Fibroblast of skin of left quadriceps (primary cell): ENCODE results near the gene LPAR3.

Experiments used
- DNase-seq, 2 experiments: peaks; one replicate each; pipeline ENCODE4 v3.0.0-alpha.2; 2013; ENCODE audit warnings: low read depth in 2 of 2

Gene LPAR3

GRCh38 chr1:84827976-84828375 lies 65.0 kb downstream of the LPAR3 start:
- DNase-seq = no peak

- DNase-seq = no peak
Measured at GRCh38 chr1:84827555-84827954, 65.5 kb downstream of the LPAR3 start.

GRCh38 chr1:84825161-84825560 lies 67.8 kb downstream of the LPAR3 start:
- no peak for DNase-seq

- DNase-seq = no peak
Measured at GRCh38 chr1:84823991-84824390, 69.0 kb downstream of the LPAR3 start.

- no peak for DNase-seq
Measured at GRCh38 chr1:84823511-84823910, 69.5 kb downstream of the LPAR3 start.

- DNase-seq = no peak
Measured at GRCh38 chr1:84810343-84810742, 82.7 kb downstream of the LPAR3 start.

- no peak for DNase-seq
Measured at GRCh38 chr1:84809023-84809422, 84.0 kb downstream of the LPAR3 start.

- no peak for DNase-seq
Measured at GRCh38 chr1:84803604-84804003, 89.4 kb downstream of the LPAR3 start.

- DNase-seq = no peak
Measured at GRCh38 chr1:84802567-84803232, 90.3 kb downstream of the LPAR3 start.

GRCh38 chr1:84800090-84801073 lies 92.6 kb downstream of the LPAR3 start:
- no peak for DNase-seq

GRCh38 chr1:84797603-84798002 lies 95.4 kb downstream of the LPAR3 start:
- DNase-seq = no peak

- no peak for DNase-seq
Measured at GRCh38 chr1:84795966-84796600, 96.9 kb downstream of the LPAR3 start.

- DNase-seq = no peak
Measured at GRCh38 chr1:84795213-84795612, 97.8 kb downstream of the LPAR3 start.

- DNase-seq = no peak
Measured at GRCh38 chr1:84792421-84792820, 100.6 kb downstream of the LPAR3 start.

- DNase-seq = no peak
Measured at GRCh38 chr1:84789014-84789413, 104.0 kb downstream of the LPAR3 start.

- no peak for DNase-seq
Measured at GRCh38 chr1:84785271-84786036, 107.6 kb downstream of the LPAR3 start.

- no peak for DNase-seq
Measured at GRCh38 chr1:84782881-84783280, 110.1 kb downstream of the LPAR3 start.

- DNase-seq = peak in 1 of 2 experiments; percentile 14
Measured at GRCh38 chr1:84781946-84782771, 110.8 kb downstream of the LPAR3 start.

- DNase-seq = no peak
Measured at GRCh38 chr1:84780000-84780716, 112.8 kb downstream of the LPAR3 start.

- no peak for DNase-seq
Measured at GRCh38 chr1:84776639-84777038, 116.4 kb downstream of the LPAR3 start.
